H1 (cell line): Measurements from ENCODE around the gene PTPA. TPM values are rescaled to one million over a fixed set of nuclear protein-coding genes. Genes with fewer than 3 reads are reported as not detected.

Source experiments
- CTCF ChIA-PET: fragments of 300-600 bp; sonication (Branson Sonifier 250); formaldehyde crosslinking; loops from one replicate; lab custom pipeline; 2021; ENCODE audit not compliant: partially characterized antibody; lab: Charles Lee
- POLR2A ChIA-PET: fragments of 300-600 bp; sonication (Branson Sonifier 250); formaldehyde crosslinking; loops from one replicate; lab custom pipeline; 2021; ENCODE audit warnings: inconsistent platforms; ENCODE audit not compliant: partially characterized antibody; lab: Charles Lee
- DNase-seq, 2 experiments: peaks; one replicate each; pipeline versions ENCODE4 v3.0.0 to v3.0.0-alpha.2; 2010 to 2022; ENCODE audit warnings: low spot score in 2 of 2, low read depth in 1 of 2, mixed read lengths in 1 of 2
- FAIRE-seq: peaks from 2 replicates; lab custom pipeline; 2011; peaks lifted over from hg19 to GRCh38; lab: Jason Lieb, UNC
- H2AFZ ChIP-seq: 2 replicates; pipeline ENCODE4 v1.8.1; 2012; ENCODE audit warnings: low read length, inconsistent platforms
- H2AK5ac ChIP-seq: 2 replicates; pipeline ENCODE4 v1.6.1; 2013; ENCODE audit warnings: low read depth, low read length
- H2BK120ac ChIP-seq: replicated peaks from 2 replicates; pipeline ENCODE3; 2013; ENCODE audit warnings: low read depth, low read length, inconsistent platforms
- H2BK12ac ChIP-seq: 2 replicates; pipeline ENCODE4 v1.6.1; 2013; ENCODE audit warnings: low read depth, low read length
- H2BK15ac ChIP-seq: 2 replicates; pipeline ENCODE4 v1.6.1; 2013; ENCODE audit warnings: low read length
- H2BK20ac ChIP-seq: 2 replicates; pipeline ENCODE4 v1.6.1; 2013; ENCODE audit warnings: low read length
- H2BK5ac ChIP-seq: 2 replicates; pipeline ENCODE4 v1.6.1; 2013; ENCODE audit warnings: low read depth, low read length
- H3K14ac ChIP-seq: 2 replicates; pipeline ENCODE4 v1.6.1; 2013; ENCODE audit warnings: inconsistent platforms; ENCODE audit not compliant: insufficient read length
- H3K18ac ChIP-seq: 2 replicates; pipeline ENCODE4 v1.6.1; 2013; ENCODE audit warnings: low read length; ENCODE audit errors: extremely low read depth
- H3K23ac ChIP-seq: 2 replicates; pipeline ENCODE4 v1.6.1; 2013; ENCODE audit warnings: inconsistent platforms; ENCODE audit not compliant: insufficient read length
- H3K23me2 ChIP-seq: 2 replicates; pipeline ENCODE4 v1.6.1; 2013; ENCODE audit warnings: low read depth, low read length
- H3K27ac ChIP-seq: 2 replicates; pipeline ENCODE4 v1.6.1; 2011; ENCODE audit warnings: low read depth, low read length, inconsistent platforms
- H3K27me3 ChIP-seq, 4 experiments: replicated peaks in 1 of 4; 1 replicate in 1 of 4; 2 replicates in 3 of 4; pipeline versions ENCODE4 v1.6.1 to v1.8.1; 2011 to 2013; ENCODE audit warnings: low read length in 3 of 4, mild to moderate bottlenecking in 3 of 4, inconsistent platforms in 2 of 4, mixed read lengths in 2 of 4, moderate library complexity in 1 of 4; ENCODE audit not compliant: control insufficient read depth in 3 of 4, insufficient read depth in 3 of 4; ENCODE audit errors: extremely low read depth in 1 of 4
- H3K36me3 ChIP-seq, 4 experiments: 2 replicates each; pipeline versions ENCODE4 v1.6.1 to v1.8.1; 2011 to 2013; ENCODE audit warnings: mild to moderate bottlenecking in 4 of 4, low read length in 3 of 4, moderate library complexity in 2 of 4, control low read depth in 1 of 4, inconsistent platforms in 1 of 4; ENCODE audit not compliant: insufficient read depth in 4 of 4, control insufficient read depth in 2 of 4
- H3K4ac ChIP-seq: replicated peaks from 2 replicates; pipeline ENCODE3; 2013; ENCODE audit warnings: low read length, low read depth, mixed read lengths, inconsistent platforms; ENCODE audit not compliant: insufficient read length
- H3K4me1 ChIP-seq, 4 experiments: replicated peaks in 1 of 4; 1 replicate in 1 of 4; 2 replicates in 3 of 4; pipeline versions ENCODE4 v1.6.1 to v1.8.1; 2011 to 2013; ENCODE audit warnings: low read length in 3 of 4, inconsistent platforms in 2 of 4, mixed read lengths in 1 of 4; ENCODE audit not compliant: insufficient read depth in 4 of 4, control insufficient read depth in 3 of 4
- H3K4me2 ChIP-seq, 2 experiments: 2 replicates each; pipeline versions ENCODE4 v1.6.1 to v1.8.1; 2011 to 2013; ENCODE audit warnings: low read depth in 2 of 2, low read length in 2 of 2, control low read depth in 1 of 2, inconsistent platforms in 1 of 2, mild to moderate bottlenecking in 1 of 2; ENCODE audit not compliant: insufficient read depth in 1 of 2
- H3K4me3 ChIP-seq, 4 experiments: fragments of 200-600, 300-600 bp in 1 of 4; sonication (generic), shearing (Covaris generic), sonication (Bioruptor Twin) in 1 of 4; 2 replicates each; pipeline versions ENCODE4 v1.5.1 to v1.8.1; 2011 to 2016; ENCODE audit warnings: low read length in 4 of 4, low read depth in 3 of 4, control low read depth in 2 of 4, inconsistent platforms in 2 of 4, mild to moderate bottlenecking in 2 of 4, mixed read lengths in 1 of 4, moderate library complexity in 1 of 4; ENCODE audit not compliant: insufficient read depth in 2 of 4; ENCODE audit errors: extremely low read depth in 1 of 4
- H3K56ac ChIP-seq: replicated peaks from 2 replicates; pipeline ENCODE3; 2013; ENCODE audit warnings: low read depth, mild to moderate bottlenecking, mixed read lengths, low read length, inconsistent platforms; ENCODE audit not compliant: insufficient read length
- H3K79me1 ChIP-seq: 2 replicates; pipeline ENCODE4 v1.6.1; 2013; ENCODE audit warnings: low read depth, low read length, control low read depth
- H3K79me2 ChIP-seq, 2 experiments: 2 replicates each; pipeline versions ENCODE4 v1.6.1 to v1.8.1; 2012 to 2013; ENCODE audit warnings: low read length in 2 of 2, mild to moderate bottlenecking in 2 of 2, inconsistent platforms in 1 of 2; ENCODE audit not compliant: insufficient read depth in 2 of 2, control insufficient read depth in 1 of 2
- H3K9ac ChIP-seq, 4 experiments: replicated peaks in 1 of 4; 1 replicate in 1 of 4; 2 replicates in 3 of 4; pipeline versions ENCODE4 v1.6.1 to v1.8.1; 2011 to 2013; ENCODE audit warnings: low read depth in 3 of 4, low read length in 3 of 4, control low read depth in 2 of 4, mild to moderate bottlenecking in 2 of 4, moderate library complexity in 2 of 4, inconsistent platforms in 1 of 4; ENCODE audit errors: extremely low read depth in 1 of 4
- H3K9me3 ChIP-seq, 2 experiments: 2 replicates each; pipeline versions ENCODE4 v1.6.1 to v1.8.1; 2012 to 2013; ENCODE audit warnings: mild to moderate bottlenecking in 2 of 2, moderate library complexity in 2 of 2, control low read depth in 1 of 2, inconsistent platforms in 1 of 2, low read depth in 1 of 2, low read length in 1 of 2, mixed read lengths in 1 of 2; ENCODE audit not compliant: insufficient read depth in 2 of 2
- H4K20me1 ChIP-seq, 2 experiments: replicated peaks in 1 of 2; 2 replicates each; pipeline versions ENCODE3 to v1.8.1; 2011 to 2013; ENCODE audit warnings: inconsistent platforms in 2 of 2, low read length in 2 of 2, mild to moderate bottlenecking in 1 of 2; ENCODE audit not compliant: insufficient read depth in 2 of 2, control insufficient read depth in 1 of 2
- H4K5ac ChIP-seq: 2 replicates; pipeline ENCODE4 v1.6.1; 2013; ENCODE audit warnings: low read length, low read depth, mixed read lengths, inconsistent platforms; ENCODE audit not compliant: insufficient read length
- H4K8ac ChIP-seq: 2 replicates; pipeline ENCODE4 v1.8.0; 2013; ENCODE audit warnings: mild to moderate bottlenecking, moderate library complexity, low read length, inconsistent platforms; ENCODE audit not compliant: insufficient read depth; ENCODE audit errors: extremely low read depth
- H4K91ac ChIP-seq: replicated peaks from 2 replicates; pipeline ENCODE3; 2013; ENCODE audit warnings: low read length, mixed read lengths, inconsistent platforms; ENCODE audit not compliant: insufficient read length
- MAFK ChIP-seq: IDR thresholded peaks from 2 replicates; pipeline ENCODE4 v1.6.1; 2012; ENCODE audit warnings: low read depth, mild to moderate bottlenecking, improper control_type of control experiment, low read length
- WGBS, 2 experiments: shearing (Covaris generic) in 1 of 2; methylation state at CpG; one replicate each; pipeline versions ENCODE4 v1.1.6 to v1.1.7; 2013 to 2015; ENCODE audit warnings: low lambda C conversion rate in 2 of 2, mixed read lengths in 2 of 2, inconsistent platforms in 1 of 2, low coverage in 1 of 2, missing lambda C conversion rate in 1 of 2; ENCODE audit not compliant: insufficient replicate concordance in 2 of 2, insufficient coverage in 1 of 2, insufficient read length in 1 of 2; ENCODE audit errors: extremely low coverage in 1 of 2, missing lambda C conversion rate in 1 of 2; 5-methylcytosine and 5-hydroxymethylcytosine counted together
- polyA plus RNA-seq, 7 experiments: library from polyadenylated mRNA; depleted of rRNA in 3 of 7; stranded (reverse) in 5 of 7; unstranded in 2 of 7; fragments of >200 nt in 5 of 7; fragments of 200-250 nt in 2 of 7; gene quantifications; 1 replicate in 5 of 7; 2 replicates in 1 of 7; 4 replicates in 1 of 7; pipeline versions ENCODE4 v1.2.1 to v1.2.3, GENCODE V29; 2011 to 2013; ENCODE audit warnings: missing spikeins in 2 of 7, mixed read lengths in 2 of 7
- total RNA-seq: library from RNA; stranded (reverse); fragmentation: NEBNext Ultra II Directional; extraction: Animal tissue kit (Norgen Biotek cat#: 25700); gene quantifications from 2 replicates; pipeline ENCODE4 v1.2.1, GENCODE V29; 2021

PTPA gene
- total and polyA plus RNA-seq, 2 of the 8 experiments (the other 6 are each of a cell fraction or from before 2014, with no cell fraction given) = 114 to 145 TPM

GRCh38 chr9:129160712-129161533 is 49.7 kb downstream of the PTPA start:
- WGBS, 2 experiments = 81% methylated on average over 9 of the region's 10 CpGs; no CpG with 5 or more reads in 1 of the 2 experiments
- H4K20me1 ChIP-seq = peaks cover 0 to 2% of the 10 kb centered on the region in 2 experiments
- no peak overlapping the region for H2BK15ac ChIP-seq
- CTCF ChIA-PET = interaction anchor here (27.8 to 36.8 kb wide), 2 partner anchors 11 to 14 kb away, joined by 831 read pairs; partner anchors contain the start of gene IER5L
- DNase-seq (no peak), FAIRE-seq (no peak)
- no peak overlapping the region for H2BK5ac ChIP-seq
- no peaks in the 10 kb centered on the region for H3K36me3 ChIP-seq
- no peak overlapping the region for H4K91ac ChIP-seq
- no peak overlapping the region for H3K4me2 ChIP-seq
- H3K27ac ChIP-seq = no peak overlapping the region
- H3K4me3 ChIP-seq = no peak overlapping the region
- H3K9ac ChIP-seq = no peak overlapping the region
- H2BK120ac ChIP-seq = no peak overlapping the region
- H2AK5ac ChIP-seq = no peak overlapping the region
- H3K79me1 ChIP-seq = no peaks in the 10 kb centered on the region
- H3K14ac ChIP-seq = no peak overlapping the region
- no peaks in the 10 kb centered on the region for H3K23me2 ChIP-seq
- H3K79me2 ChIP-seq = no peaks in the 10 kb centered on the region
- H3K23ac ChIP-seq = no peak overlapping the region
- no peak overlapping the region for H3K18ac ChIP-seq
- POLR2A ChIA-PET = interaction anchor here (1.0 to 4.8 kb wide), 7 partner anchors 8 to 18 kb away, joined by 3 to 21 read pairs (median 5); partner anchors contain the start of gene IER5L
- no peak overlapping the region for H4K8ac ChIP-seq
- no peak overlapping the region for H2BK20ac ChIP-seq
- no peak overlapping the region for H4K5ac ChIP-seq
- H3K4me1 ChIP-seq = peaks cover 0 to 3% (median 1%) of the 10 kb centered on the region in 4 experiments; a peak in 1 of 7 replicates
- no peak overlapping the region for H3K56ac ChIP-seq
- no peak overlapping the region for H3K4ac ChIP-seq
- H3K27me3 ChIP-seq = no peaks in the 10 kb centered on the region; a peak in 1 of 7 replicates
- no peaks in the 10 kb centered on the region for H3K9me3 ChIP-seq
- H2BK12ac ChIP-seq = no peak overlapping the region
- H2AFZ ChIP-seq = no peak overlapping the region
- 0 out of 2 replicates have a peak, but pooled peaks have one; percentile 22 for TF ChIP-seq MAFK
